K562 (cell line): Measurements from ENCODE around the gene ANAPC5. TPM values are rescaled to one million over a fixed set of nuclear protein-coding genes. Genes with fewer than 3 reads are reported as not detected.

ENCODE experiments used
- CBFA2T2 ChIP-seq: fragments of 450-650 bp; conservative IDR thresholded peaks from 2 replicates; pipeline ENCODE4 v1.6.1; 2017; ENCODE audit warnings: mild to moderate bottlenecking
- CBFA2T3 ChIP-seq: fragments of 450-650 bp; IDR thresholded peaks from 2 replicates; pipeline ENCODE4 v1.6.1; 2017
- CHD1 ChIP-seq: fragments of 200-600 bp; sonication (generic); IDR thresholded peaks from one replicate; pipeline ENCODE4 v1.6.1; 2012; ENCODE audit warnings: mild to moderate bottlenecking, moderate library complexity, low read length, inconsistent platforms
- FOXM1 ChIP-seq, 2 experiments: fragments of 450-650 bp in 1 of 2; sonication (generic) in 1 of 2; formaldehyde crosslinking in 1 of 2; IDR thresholded peaks; 2 replicates each; pipeline versions ENCODE4 v1.6.1 to v1.9.0; 2017 to 2022; ENCODE audit warnings: low read depth in 2 of 2, mild to moderate bottlenecking in 2 of 2, missing genetic modification reagents in 1 of 2, moderate library complexity in 1 of 2
- ILF3 ChIP-seq: fragments of 450-650 bp; IDR thresholded peaks from 2 replicates; pipeline ENCODE4 v1.6.1; 2018; ENCODE audit warnings: antibody characterized with exemption, mild to moderate bottlenecking, moderate library complexity, borderline replicate concordance
- KDM5B ChIP-seq: fragments of 200-600 bp; sonication (generic); IDR thresholded peaks from 2 replicates; pipeline ENCODE4 v1.6.1; 2012; ENCODE audit warnings: low read depth, mild to moderate bottlenecking, moderate library complexity, low read length, control low read depth, inconsistent platforms; ENCODE audit not compliant: insufficient replicate concordance
- MEIS2 ChIP-seq: fragments of 450-650 bp; IDR thresholded peaks from 2 replicates; pipeline ENCODE4 v1.6.1; 2014; ENCODE audit warnings: mild to moderate bottlenecking; ENCODE audit not compliant: partially characterized antibody
- NR4A1 ChIP-seq, 2 experiments: fragments of 250-450 bp in 1 of 2; fragments of 450-650 bp in 1 of 2; sonication (Bioruptor Pico) in 1 of 2; IDR thresholded peaks; 2 replicates each; pipeline versions ENCODE4 v1.4.0 to v1.6.1; 2016 to 2020; ENCODE audit warnings: mild to moderate bottlenecking in 2 of 2, missing compliant biosample characterization in 1 of 2, missing genetic modification characterization in 1 of 2, moderate library complexity in 1 of 2
- RBBP5 ChIP-seq: fragments of 200-600 bp; sonication (generic); IDR thresholded peaks from 2 replicates; pipeline ENCODE4 v1.6.1; 2012; ENCODE audit warnings: borderline replicate concordance, mild to moderate bottlenecking, low read length, control low read depth, inconsistent platforms; ENCODE audit not compliant: insufficient read depth, poor library complexity, severe bottlenecking
- RBFOX2 ChIP-seq: fragments of 200-400 bp; formaldehyde crosslinking; IDR thresholded peaks from 2 replicates; pipeline ENCODE4 v1.6.1; 2017; ENCODE audit warnings: low read depth, mild to moderate bottlenecking, low read length, moderate library complexity
- SPI1 ChIP-seq: IDR thresholded peaks from 2 replicates; pipeline ENCODE4 v1.6.1; 2011; ENCODE audit warnings: low read depth, low read length, control low read depth, borderline replicate concordance
- TOE1 ChIP-seq, 2 experiments: fragments of 450-650 bp in 1 of 2; sonication (generic) in 1 of 2; formaldehyde crosslinking in 1 of 2; IDR thresholded peaks; 2 replicates each; pipeline versions ENCODE4 v1.7.1 to v1.8.0; 2016 to 2022; ENCODE audit warnings: borderline replicate concordance in 2 of 2, mild to moderate bottlenecking in 2 of 2, antibody characterized with exemption in 1 of 2, inconsistent platforms in 1 of 2, low read depth in 1 of 2, missing genetic modification reagents in 1 of 2, moderate library complexity in 1 of 2
- ZNF224 ChIP-seq: sonication (generic); formaldehyde crosslinking; IDR thresholded peaks from 2 replicates; pipeline ENCODE4 v1.8.0; 2022; ENCODE audit warnings: mild to moderate bottlenecking, missing genetic modification reagents
- ZNF311 ChIP-seq: fragments of 250-450 bp; sonication (Bioruptor Pico); IDR thresholded peaks from 2 replicates; pipeline ENCODE4 v1.4.0; 2020; ENCODE audit warnings: mild to moderate bottlenecking, moderate library complexity
- ZNF407 ChIP-seq: fragments of 450-650 bp; IDR thresholded peaks from 2 replicates; pipeline ENCODE4 v1.6.1; 2016; ENCODE audit warnings: low read depth
- polyA plus RNA-seq, 8 experiments: library from polyadenylated mRNA; depleted of rRNA in 4 of 8; stranded (reverse) in 5 of 8; unstranded in 3 of 8; fragments of >200 nt; fragmentation: Nextera tagmentation in 2 of 8; fragmentation: Illumina TruSeq in 1 of 8; extraction: Ambion mirVana in 2 of 8; extraction: Trizol in 1 of 8; gene quantifications; 2 replicates each; pipeline versions ENCODE4 v1.2.1 to v1.2.3, GENCODE V29; 2011 to 2014; ENCODE audit warnings: inconsistent platforms in 1 of 8, missing spikeins in 1 of 8
- total RNA-seq, 7 experiments: library from RNA; depleted of rRNA in 6 of 7; stranded (reverse); fragments of >200 nt in 6 of 7; fragmentation: Illumina TruSeq in 2 of 7; extraction: Trizol in 2 of 7; gene quantifications; 2 replicates each; pipeline versions ENCODE4 v1.2.1 to v1.2.3, GENCODE V29; 2011 to 2021; ENCODE audit warnings: low replicate concordance in 1 of 7
- TF ChIP-seq, protein P1 (sequence below), 3 experiments: fragments of 200-800 bp in 1 of 3; sonication (Bioruptor generic) in 1 of 3; sonication (generic) in 1 of 3; formaldehyde crosslinking in 1 of 3; IDR thresholded peaks; 2 replicates each; pipeline versions ENCODE4 v1.6.1 to v1.8.0; 2016 to 2022; ENCODE audit warnings: mild to moderate bottlenecking in 2 of 3, missing compliant biosample characterization in 2 of 3, missing genetic modification characterization in 2 of 3, missing genetic modification reagents in 1 of 3

Gene ANAPC5
- total and polyA plus RNA-seq, 9 of the 15 experiments (the other 6 are each of a cell fraction or from before 2014, with no cell fraction given): 136 to 315 (median 197) TPM

DNA sequence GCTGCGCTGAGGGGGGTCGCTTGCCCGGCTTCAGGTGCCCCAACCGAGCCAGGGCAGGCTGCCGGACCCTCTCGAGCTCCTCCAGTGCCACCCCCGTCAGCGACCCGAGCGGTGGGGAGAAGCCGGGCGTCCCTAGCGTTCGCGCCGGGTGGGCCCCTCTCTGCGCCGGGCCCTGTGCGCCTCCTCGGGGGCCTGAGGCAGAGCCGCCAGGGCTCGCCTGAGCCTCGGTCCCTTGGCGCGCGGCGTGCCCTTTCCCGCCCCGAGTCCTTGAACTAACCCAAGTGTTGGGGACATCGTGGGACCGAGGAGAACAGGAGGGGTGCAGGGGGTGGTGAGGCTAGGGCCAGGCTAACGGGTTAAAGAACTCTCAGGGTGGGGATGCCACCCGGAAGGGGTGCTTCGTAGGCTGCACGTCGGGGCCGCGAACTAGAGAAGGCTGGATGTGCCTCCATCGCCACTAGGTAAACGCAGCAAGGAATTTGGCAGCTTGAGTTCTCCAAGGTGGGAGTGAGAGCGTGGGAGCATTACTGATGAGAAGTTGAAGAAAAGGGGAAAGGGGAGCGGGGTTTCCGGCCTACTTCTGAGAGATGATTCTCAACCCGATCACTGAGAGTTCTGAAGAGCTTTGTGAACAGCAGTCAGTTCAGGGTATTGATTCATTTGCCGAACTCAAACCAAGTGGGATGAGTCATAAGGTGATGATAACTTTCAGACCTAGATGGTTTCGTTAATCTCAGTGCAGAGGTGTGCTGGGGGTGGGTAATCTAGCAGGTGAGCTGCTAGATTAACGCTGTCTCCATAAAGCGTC, 48.3 kb upstream of the ANAPC5 start (continued):
- TF ChIP-seq ZNF407 (no peak), FOXM1 (IDR thresholded peaks at IDR 0.05; ENCODE audit: low read depth) (no peak), FOXM1 (CRISPR knock-in tag; IDR thresholded peaks at IDR 0.05; ENCODE audit: low read depth) (no peak), CHD1 (peak; percentile 70), MEIS2 (peak; percentile 41), NR4A1 (CRISPR knock-in tag; IDR thresholded peaks at IDR 0.05) (no peak), NR4A1 (tag; IDR thresholded peaks at IDR 0.05) (no peak), TOE1 (IDR thresholded peaks at IDR 0.05; ENCODE audit: borderline replicate concordance) (0 out of 2 replicates have a peak, but pooled peaks have one; percentile 19), TOE1 (CRISPR knock-in tag; IDR thresholded peaks at IDR 0.05; ENCODE audit: borderline replicate concordance, low read depth) (no peak), ZNF224 (CRISPR knock-in tag) (no peak), CBFA2T3 (peak; percentile 77), ZNF311 (CRISPR knock-in tag) (no peak), ILF3 (no peak), SPI1 (no peak), RBFOX2 (peak; percentile 89), KDM5B (peak; percentile 35), RBBP5 (peak; percentile 67), CBFA2T2 (peak; percentile 64)
- TF ChIP-seq, protein P1, sequence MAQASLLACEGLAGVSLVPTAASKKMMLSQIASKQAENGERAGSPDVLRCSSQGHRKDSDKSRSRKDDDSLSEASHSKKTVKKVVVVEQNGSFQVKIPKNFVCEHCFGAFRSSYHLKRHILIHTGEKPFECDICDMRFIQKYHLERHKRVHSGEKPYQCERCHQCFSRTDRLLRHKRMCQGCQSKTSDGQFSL (CRISPR knock-in tag; IDR thresholded peaks at IDR 0.05): peak; percentile 4; the same call in 1 of the 2 replicates
- TF ChIP-seq, protein P1 (tag; IDR thresholded peaks at IDR 0.05): no peak
